IPS-18c (cell line): ENCODE measurements around the gene RSPO4.

Experiments
- H3K4me3 ChIP-seq: 2 replicates; pipeline ENCODE4 v1.7.0; 2013; ENCODE audit warnings: low read depth, mild to moderate bottlenecking, low read length, moderate library complexity; ENCODE audit not compliant: insufficient read depth
- H3K9me3 ChIP-seq: one replicate; pipeline ENCODE4 v1.6.1; 2013; ENCODE audit warnings: mild to moderate bottlenecking, low read length, moderate library complexity; ENCODE audit not compliant: control insufficient read depth, insufficient read depth

RSPO4 gene

GRCh38 chr20:910132-910869, 91.8 kb downstream of the RSPO4 start:
- Histone ChIP-seq H3K4me3 (no peak overlapping the region), H3K9me3 (no peaks in the 10 kb centered on the region)

GRCh38 chr20:909641-910040, 92.5 kb downstream of the RSPO4 start:
- Histone ChIP-seq H3K4me3 (no peak overlapping the region), H3K9me3 (no peaks in the 10 kb centered on the region)
